OCI-LY3 (cell line): Measurements from ENCODE around the gene UCN2.

Source experiments
- H2AFZ ChIP-seq: fragments of 200-600, 300-600 bp; shearing (Covaris generic); 2 replicates; pipeline ENCODE4 v1.6.0; 2014; ENCODE audit warnings: antibody characterized with exemption, low read depth, low read length
- H3K27ac ChIP-seq: fragments of 200-600, 300-600 bp; sonication (generic); 2 replicates; pipeline ENCODE4 v1.5.1; 2014; ENCODE audit warnings: mild to moderate bottlenecking, low read length, moderate library complexity, mixed read lengths
- H3K27me3 ChIP-seq: fragments of 200-600, 300-600 bp; sonication (generic); 2 replicates; pipeline ENCODE4 v1.6.1; 2014; ENCODE audit warnings: low read depth, low read length, mixed read lengths
- H3K36me3 ChIP-seq: fragments of 200-600, 300-600 bp; sonication (generic); replicated peaks from 2 replicates; pipeline ENCODE3; 2014; ENCODE audit warnings: low read depth, low read length, mixed read lengths
- H3K4me1 ChIP-seq: fragments of 300-600, 200-600 bp; sonication (generic); 2 replicates; pipeline ENCODE4 v1.6.1; 2014; ENCODE audit warnings: low read length, mixed read lengths
- H3K4me2 ChIP-seq: fragments of 200-600, 300-600 bp; sonication (generic); 2 replicates; pipeline ENCODE4 v1.6.1; 2014; ENCODE audit warnings: low read length, mixed read lengths
- H3K4me3 ChIP-seq: fragments of 300-600, 200-600 bp; sonication (generic); 2 replicates; pipeline ENCODE4 v1.5.1; 2014; ENCODE audit warnings: antibody characterized with exemption, mild to moderate bottlenecking, low read length, moderate library complexity
- H3K79me2 ChIP-seq: fragments of 300-600, 200-600 bp; shearing (Covaris generic); 2 replicates; pipeline ENCODE4 v1.6.1; 2014; ENCODE audit warnings: mild to moderate bottlenecking, low read length, mixed read lengths
- H3K9ac ChIP-seq: fragments of 300-600, 200-600 bp; shearing (Covaris generic); 2 replicates; pipeline ENCODE4 v1.6.0; 2014; ENCODE audit warnings: mild to moderate bottlenecking, low read length, moderate library complexity
- H3K9me3 ChIP-seq: fragments of 200-600, 300-600 bp; shearing (Covaris generic); 2 replicates; pipeline ENCODE4 v1.6.1; 2014; ENCODE audit warnings: low read length, mixed read lengths; ENCODE audit not compliant: insufficient read depth
- H4K20me1 ChIP-seq: fragments of 200-600, 300-600 bp; sonication (generic); 2 replicates; pipeline ENCODE4 v1.6.1; 2016; ENCODE audit warnings: low read length, mixed read lengths; ENCODE audit not compliant: insufficient read depth
- CTCF ChIP-seq: fragments of 200-600, 300-600 bp; sonication (generic); IDR thresholded peaks from 2 replicates; pipeline ENCODE4 v1.5.1; 2014; ENCODE audit warnings: antibody characterized with exemption, low read length, low read depth
- EZH2phosphoT487 ChIP-seq: fragments of 200-600 bp; shearing (Covaris generic); IDR thresholded peaks from 2 replicates; pipeline ENCODE4 v1.6.1; 2018; ENCODE audit warnings: antibody characterized with exemption, mixed run types, low read depth

Gene UCN2

GRCh38 chr3:48601622-48601994, 38.0 kb upstream of the UCN2 start:
- H3K27ac ChIP-seq, result no peak overlapping the region
- no peak overlapping the region for H3K9ac ChIP-seq
- H4K20me1 ChIP-seq, result no peaks in the 10 kb centered on the region; the same call in 1 of the 2 replicates
- TF ChIP-seq CTCF (no peak), EZH2phosphoT487 (no peak)
- H3K4me1 ChIP-seq, result no peaks in the 10 kb centered on the region
- no peaks in the 10 kb centered on the region for H3K9me3 ChIP-seq
- H3K36me3 ChIP-seq, result peaks cover 61% of the 10 kb centered on the region
- H2AFZ ChIP-seq, result no peak overlapping the region
- H3K27me3 ChIP-seq, result no peaks in the 10 kb centered on the region
- no peaks in the 10 kb centered on the region for H3K79me2 ChIP-seq
- no peak overlapping the region for H3K4me3 ChIP-seq
- no peak overlapping the region for H3K4me2 ChIP-seq

GRCh38 chr3:48600711-48601621, 37.4 kb upstream of the UCN2 start:
- Histone ChIP-seq H3K4me1 (no peaks in the 10 kb centered on the region), H4K20me1 (no peaks in the 10 kb centered on the region; the same call in 1 of the 2 replicates), H3K27ac (no peak overlapping the region)

GRCh38 chr3:48599509-48600285, 36.1 kb upstream of the UCN2 start:
- Histone ChIP-seq H3K79me2 (no peaks in the 10 kb centered on the region), H2AFZ (no peak overlapping the region), H3K27ac (no peak overlapping the region), H3K4me3 (no peak overlapping the region), H4K20me1 (no peaks in the 10 kb centered on the region; the same call in 1 of the 2 replicates), H3K9me3 (no peaks in the 10 kb centered on the region), H3K4me2 (no peak overlapping the region), H3K9ac (no peak overlapping the region), H3K4me1 (no peaks in the 10 kb centered on the region), H3K27me3 (no peaks in the 10 kb centered on the region), H3K36me3 (peaks cover 49% of the 10 kb centered on the region)
- TF ChIP-seq EZH2phosphoT487 (no peak), CTCF (no peak)

More at GRCh38 chr3:48600711-48601621, 37.4 kb upstream of the UCN2 start:
- Histone ChIP-seq H3K9me3 (no peaks in the 10 kb centered on the region), H3K79me2 (no peaks in the 10 kb centered on the region), H2AFZ (no peak overlapping the region), H3K27me3 (no peaks in the 10 kb centered on the region), H3K4me2 (no peak overlapping the region), H3K4me3 (no peak overlapping the region), H3K9ac (no peak overlapping the region), H3K36me3 (peaks cover 61% of the 10 kb centered on the region)
- TF ChIP-seq EZH2phosphoT487 (no peak), CTCF (no peak)

GRCh38 chr3:48599077-48599501, 35.5 kb upstream of the UCN2 start:
- no peaks in the 10 kb centered on the region; the same call in 1 of the 2 replicates for H4K20me1 ChIP-seq
- H3K9ac ChIP-seq, result no peak overlapping the region
- H3K4me2 ChIP-seq, result no peak overlapping the region
- no peak overlapping the region for H3K4me3 ChIP-seq
- no peak for TF ChIP-seq EZH2phosphoT487
- no peak for TF ChIP-seq CTCF
- peaks cover 42% of the 10 kb centered on the region for H3K36me3 ChIP-seq
- H2AFZ ChIP-seq, result no peak overlapping the region
- H3K27ac ChIP-seq, result no peak overlapping the region
- no peaks in the 10 kb centered on the region for H3K79me2 ChIP-seq
- no peaks in the 10 kb centered on the region for H3K27me3 ChIP-seq
- no peaks in the 10 kb centered on the region for H3K4me1 ChIP-seq
- H3K9me3 ChIP-seq, result no peaks in the 10 kb centered on the region
